ENCODE results near the gene DNAAF8.

Gene DNAAF8

DNA sequence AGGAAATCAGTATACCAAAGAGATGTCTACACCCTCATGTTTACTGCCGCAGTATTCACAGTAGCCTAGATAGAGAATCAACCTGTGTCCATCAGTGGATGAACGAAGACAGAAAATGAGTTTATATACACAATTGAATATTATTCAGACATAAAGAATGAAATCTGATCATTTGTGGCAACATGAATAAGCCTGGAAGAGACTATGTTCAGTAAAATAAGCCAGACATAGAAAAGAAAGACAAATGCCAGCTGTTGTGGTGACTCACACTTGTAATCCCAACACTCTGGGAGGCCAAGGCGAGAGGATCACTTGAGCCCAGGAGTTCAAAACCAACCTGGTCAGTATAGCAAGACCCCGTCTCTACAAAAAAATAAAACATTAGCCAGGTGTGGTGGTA lies 24.9 kb upstream of the DNAAF8 start:
- H3K4me3 ChIP-seq (ENCODE audit: control insufficient read depth in 1 of 7, extremely low read depth in 1 of 7, insufficient read depth in 4 of 7, low read depth in 2 of 7, low read length in 6 of 7): no peak overlapping the region
- POLR2A ChIA-PET: no interaction called here
- no peak for DNase-seq
- H3K27ac ChIP-seq (ENCODE audit: insufficient read depth in 1 of 2, low read depth in 1 of 2, low read length in 2 of 2, poor library complexity in 1 of 2, severe bottlenecking in 2 of 2): no peak overlapping the region
- CTCF ChIA-PET: no interaction called here
- H3K36me3 ChIP-seq (ENCODE audit: control insufficient read depth in 4 of 4, insufficient read depth in 4 of 4, low read length in 3 of 4): peaks cover 14 to 40% (median 30%) of the 10 kb centered on the region in 4 experiments
- no peaks in the 10 kb centered on the region for H3K4me1 ChIP-seq (ENCODE audit: control extremely low read depth in 1 of 4, control insufficient read depth in 4 of 4, insufficient read depth in 4 of 4, low read length in 3 of 4)
- no peaks in the 10 kb centered on the region for H3K27me3 ChIP-seq (replicated peaks in 2 of 5; ENCODE audit: control insufficient read depth in 4 of 5, insufficient read depth in 5 of 5, low read length in 4 of 5)
- H3K9me3 ChIP-seq (ENCODE audit: control extremely low read depth in 1 of 5, control insufficient read depth in 4 of 5, insufficient read depth in 2 of 5, low read depth in 1 of 5, low read length in 4 of 5): no peaks in the 10 kb centered on the region
- WGBS (ENCODE audit: insufficient coverage): no CpG with 5 or more reads among the region's 4 CpGs

DNA sequence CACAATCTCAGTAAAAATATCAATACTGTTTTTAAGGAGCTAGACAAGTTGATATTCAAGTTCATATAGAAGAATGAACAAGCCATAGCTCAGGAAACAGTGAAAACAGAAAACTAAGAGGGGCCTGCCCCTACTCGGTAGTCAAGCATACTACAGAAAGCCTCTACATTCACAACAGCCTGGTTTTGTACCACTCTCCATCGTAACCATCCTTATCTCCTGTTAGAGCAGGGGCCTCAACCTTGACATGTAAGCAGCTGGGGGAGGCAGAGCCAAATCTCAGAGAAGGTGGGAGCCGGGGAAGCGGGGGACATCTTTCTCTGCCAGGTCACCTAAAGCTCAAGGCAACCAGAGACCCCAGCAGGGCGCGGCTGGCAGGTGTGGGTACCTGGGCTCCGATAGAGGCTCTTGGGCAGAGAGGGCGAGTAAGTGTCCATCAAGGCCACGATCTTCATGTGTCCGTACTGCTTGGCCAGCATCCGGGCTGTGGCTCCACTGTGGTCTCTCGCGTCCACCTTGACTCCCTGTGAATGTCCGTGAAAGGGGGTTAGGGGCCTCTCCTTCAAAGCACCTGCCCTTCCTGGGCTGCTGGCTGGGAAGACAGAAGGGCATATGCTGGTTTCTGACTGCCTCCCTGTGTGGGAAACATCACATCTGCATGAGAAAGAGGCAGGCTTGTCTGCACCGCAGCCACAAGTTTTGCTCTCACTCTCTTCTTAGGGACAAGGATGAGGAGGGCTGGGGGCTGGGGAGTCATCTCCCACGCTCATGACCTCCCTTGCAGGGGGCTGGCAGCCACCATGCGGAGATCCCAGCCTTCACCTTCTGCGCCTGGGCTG lies 20.5 kb upstream of the DNAAF8 start:
- no peaks in the 10 kb centered on the region for H3K27me3 ChIP-seq (replicated peaks in 2 of 5; ENCODE audit: control insufficient read depth in 4 of 5, insufficient read depth in 5 of 5, low read length in 4 of 5)
- H3K36me3 ChIP-seq (ENCODE audit: control insufficient read depth in 4 of 4, insufficient read depth in 4 of 4, low read length in 3 of 4): peaks cover 7 to 29% (median 24%) of the 10 kb centered on the region in 4 experiments
- H3K4me1 ChIP-seq (ENCODE audit: control extremely low read depth in 1 of 4, control insufficient read depth in 4 of 4, insufficient read depth in 4 of 4, low read length in 3 of 4): no peaks in the 10 kb centered on the region
- 98% methylated on average over 14 of the region's 18 CpGs for WGBS (ENCODE audit: insufficient coverage)
- no peak overlapping the region for H3K4me3 ChIP-seq (ENCODE audit: control insufficient read depth in 1 of 7, extremely low read depth in 1 of 7, insufficient read depth in 4 of 7, low read depth in 2 of 7, low read length in 6 of 7)
- ChIA-PET POLR2A (no interaction called here), CTCF (no interaction called here)
- H3K9me3 ChIP-seq (ENCODE audit: control extremely low read depth in 1 of 5, control insufficient read depth in 4 of 5, insufficient read depth in 2 of 5, low read depth in 1 of 5, low read length in 4 of 5): no peaks in the 10 kb centered on the region
- no peak overlapping the region for H3K27ac ChIP-seq (ENCODE audit: insufficient read depth in 1 of 2, low read depth in 1 of 2, low read length in 2 of 2, poor library complexity in 1 of 2, severe bottlenecking in 2 of 2)
- no peak for DNase-seq

DNA sequence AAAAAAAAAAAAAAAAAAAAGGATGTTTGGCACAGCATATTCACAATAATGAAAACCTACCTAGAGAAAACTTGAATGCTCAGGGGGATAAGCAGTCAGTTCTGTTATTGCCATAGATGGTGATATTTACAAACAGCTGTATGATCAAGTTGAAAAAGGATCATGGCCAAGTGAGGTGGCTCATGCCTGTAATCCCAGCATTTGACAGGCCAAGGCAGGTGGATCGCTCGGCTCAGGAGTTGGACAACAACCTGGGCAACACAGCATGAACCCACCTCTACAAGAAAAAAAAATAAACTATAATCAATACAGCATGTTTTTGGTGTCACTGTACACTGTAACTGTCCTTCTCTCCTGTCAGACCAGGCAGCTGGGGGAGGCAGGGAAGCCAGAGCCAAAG lies 19.3 kb upstream of the DNAAF8 start:
- peaks cover 5 to 27% (median 23%) of the 10 kb centered on the region in 4 experiments for H3K36me3 ChIP-seq (ENCODE audit: control insufficient read depth in 4 of 4, insufficient read depth in 4 of 4, low read length in 3 of 4)
- CTCF ChIA-PET: no interaction called here
- no peak overlapping the region for H3K4me3 ChIP-seq (ENCODE audit: control insufficient read depth in 1 of 7, extremely low read depth in 1 of 7, insufficient read depth in 4 of 7, low read depth in 2 of 7, low read length in 6 of 7)
- no peak overlapping the region for H3K27ac ChIP-seq (ENCODE audit: insufficient read depth in 1 of 2, low read depth in 1 of 2, low read length in 2 of 2, poor library complexity in 1 of 2, severe bottlenecking in 2 of 2)
- POLR2A ChIA-PET: no interaction called here
- H3K4me1 ChIP-seq (ENCODE audit: control extremely low read depth in 1 of 4, control insufficient read depth in 4 of 4, insufficient read depth in 4 of 4, low read length in 3 of 4): no peaks in the 10 kb centered on the region
- H3K27me3 ChIP-seq (replicated peaks in 2 of 5; ENCODE audit: control insufficient read depth in 4 of 5, insufficient read depth in 5 of 5, low read length in 4 of 5): no peaks in the 10 kb centered on the region
- WGBS (ENCODE audit: insufficient coverage): no CpG with 5 or more reads among the region's 2 CpGs
- DNase-seq: no peak
- H3K9me3 ChIP-seq (ENCODE audit: control extremely low read depth in 1 of 5, control insufficient read depth in 4 of 5, insufficient read depth in 2 of 5, low read depth in 1 of 5, low read length in 4 of 5): no peaks in the 10 kb centered on the region

DNA sequence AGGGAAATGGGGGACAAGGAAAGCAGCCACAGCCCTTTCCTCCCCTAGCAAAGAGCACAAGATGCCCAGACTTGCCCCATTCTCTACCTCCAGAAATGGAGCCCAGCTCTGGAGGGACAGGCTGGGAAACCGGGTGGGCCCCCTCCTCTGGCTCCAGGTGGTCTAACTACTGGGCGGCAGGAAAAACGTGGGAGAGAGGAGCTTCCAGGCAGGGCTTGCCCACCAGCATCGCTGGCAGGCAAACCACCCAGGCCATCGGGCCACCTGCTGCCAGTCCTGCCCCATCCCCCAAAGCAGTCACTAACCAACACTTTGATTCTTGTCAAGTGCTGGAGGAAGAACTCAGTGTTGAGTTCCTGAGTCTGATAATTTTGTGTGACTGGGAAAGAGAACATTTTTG lies 15.9 kb upstream of the DNAAF8 start:
- Histone ChIP-seq H3K4me3 (ENCODE audit: control insufficient read depth in 1 of 7, extremely low read depth in 1 of 7, insufficient read depth in 4 of 7, low read depth in 2 of 7, low read length in 6 of 7) (no peak overlapping the region), H3K27me3 (replicated peaks in 2 of 5; ENCODE audit: control insufficient read depth in 4 of 5, insufficient read depth in 5 of 5, low read length in 4 of 5) (no peaks in the 10 kb centered on the region), H3K9me3 (ENCODE audit: control extremely low read depth in 1 of 5, control insufficient read depth in 4 of 5, insufficient read depth in 2 of 5, low read depth in 1 of 5, low read length in 4 of 5) (no peaks in the 10 kb centered on the region), H3K4me1 (ENCODE audit: control extremely low read depth in 1 of 4, control insufficient read depth in 4 of 4, insufficient read depth in 4 of 4, low read length in 3 of 4) (no peaks in the 10 kb centered on the region), H3K36me3 (ENCODE audit: control insufficient read depth in 4 of 4, insufficient read depth in 4 of 4, low read length in 3 of 4) (peaks cover 5 to 24% (median 15%) of the 10 kb centered on the region in 4 experiments), H3K27ac (ENCODE audit: insufficient read depth in 1 of 2, low read depth in 1 of 2, low read length in 2 of 2, poor library complexity in 1 of 2, severe bottlenecking in 2 of 2) (no peak overlapping the region)
- DNase-seq: no peak
- 87% methylated on average over 3 of the region's 5 CpGs for WGBS (ENCODE audit: insufficient coverage)
- POLR2A ChIA-PET: no interaction called here
- CTCF ChIA-PET: interaction anchor here (1.2 kb wide), 1 partner anchor 406 kb away, joined by 3 read pairs; no protein-coding TSS in a partner anchor

DNA sequence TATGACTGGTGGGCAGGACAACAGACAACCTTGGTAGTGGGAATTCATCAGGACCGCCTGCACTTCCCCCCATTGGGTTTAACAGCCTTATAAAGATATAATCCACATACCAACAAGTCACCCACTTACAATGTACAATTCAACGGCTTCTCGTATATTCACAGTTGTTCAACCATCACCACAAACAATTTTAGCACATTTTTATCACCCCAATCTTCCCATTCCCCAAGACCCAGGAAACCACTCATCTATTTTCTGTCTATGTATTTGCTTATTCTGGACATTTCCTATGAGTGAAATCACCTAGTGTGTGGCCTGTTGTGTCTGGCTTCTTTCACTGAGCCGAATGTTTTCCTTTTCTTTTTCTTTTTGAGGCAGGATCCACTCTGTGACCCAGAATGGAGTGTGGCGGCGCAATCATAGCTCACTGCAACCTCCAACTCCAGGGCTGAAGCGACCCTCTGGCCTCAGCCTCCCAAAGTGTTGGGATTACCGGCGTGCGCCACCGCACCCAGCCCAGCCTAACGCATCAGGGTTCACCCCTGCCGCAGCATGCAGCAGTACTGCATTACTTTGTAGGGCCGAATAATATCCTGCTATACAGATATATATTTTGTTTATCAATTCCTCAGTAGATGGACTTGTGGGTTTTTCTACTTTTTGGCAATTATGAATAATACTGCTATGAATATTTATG lies 11.1 kb upstream of the DNAAF8 start:
- 95% methylated on average over 6 of the region's 14 CpGs for WGBS (ENCODE audit: insufficient coverage)
- POLR2A ChIA-PET: no interaction called here

DNA sequence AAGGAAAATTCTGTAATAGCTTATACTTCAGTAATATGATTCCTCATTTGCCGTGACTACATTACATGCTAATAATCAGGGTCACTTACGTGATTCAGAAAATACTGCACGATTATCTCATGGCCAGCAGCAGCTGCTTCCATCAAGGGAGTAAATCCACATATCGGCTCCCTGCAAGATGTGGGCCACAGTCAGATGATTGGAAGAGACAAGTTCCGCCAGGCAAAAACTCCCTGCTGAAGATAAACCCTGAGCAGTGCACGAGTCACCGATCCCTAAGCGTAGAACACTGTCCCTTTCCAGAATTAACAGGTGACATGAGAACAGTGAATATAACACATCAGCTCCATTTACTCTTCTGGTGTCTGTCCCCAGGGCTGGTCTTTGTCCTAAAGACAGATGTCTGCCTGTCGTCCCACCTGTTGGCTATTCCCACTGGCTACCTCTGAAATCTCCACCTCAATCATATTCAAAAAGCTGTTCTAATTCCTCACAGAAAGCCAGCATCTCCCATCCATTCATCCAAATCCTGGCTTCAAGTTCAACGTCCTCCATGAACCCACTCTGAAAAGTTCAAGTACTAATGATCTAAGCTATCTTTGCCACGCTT lies 9.6 kb upstream of the DNAAF8 start:
- Histone ChIP-seq H3K27ac (ENCODE audit: insufficient read depth in 1 of 2, low read depth in 1 of 2, low read length in 2 of 2, poor library complexity in 1 of 2, severe bottlenecking in 2 of 2) (no peak overlapping the region), H3K9me3 (ENCODE audit: control extremely low read depth in 1 of 5, control insufficient read depth in 4 of 5, insufficient read depth in 2 of 5, low read depth in 1 of 5, low read length in 4 of 5) (no peaks in the 10 kb centered on the region), H3K27me3 (replicated peaks in 2 of 5; ENCODE audit: control insufficient read depth in 4 of 5, insufficient read depth in 5 of 5, low read length in 4 of 5) (no peaks in the 10 kb centered on the region), H3K4me1 (ENCODE audit: control extremely low read depth in 1 of 4, control insufficient read depth in 4 of 4, insufficient read depth in 4 of 4, low read length in 3 of 4) (no peaks in the 10 kb centered on the region), H3K36me3 (ENCODE audit: control insufficient read depth in 4 of 4, insufficient read depth in 4 of 4, low read length in 3 of 4) (peaks cover 5 to 44% (median 27%) of the 10 kb centered on the region in 4 experiments), H3K4me3 (ENCODE audit: control insufficient read depth in 1 of 7, extremely low read depth in 1 of 7, insufficient read depth in 4 of 7, low read depth in 2 of 7, low read length in 6 of 7) (no peak overlapping the region)
- WGBS (ENCODE audit: insufficient coverage): 96% methylated on average over 8 of the region's 11 CpGs
- CTCF ChIA-PET: interaction anchor here (1.4 kb wide), 1 partner anchor 14 kb away, joined by 5 read pairs; no protein-coding TSS in a partner anchor
- DNase-seq: no peak
- POLR2A ChIA-PET: interaction anchor here (1.7 kb wide), 1 partner anchor 10 kb away, joined by 6 read pairs; the partner anchor contains the start of genes ANKS3 and DNAAF8

More for the DNA sequence above, 11.1 kb upstream of the DNAAF8 start:
- Histone ChIP-seq H3K27ac (ENCODE audit: insufficient read depth in 1 of 2, low read depth in 1 of 2, low read length in 2 of 2, poor library complexity in 1 of 2, severe bottlenecking in 2 of 2) (no peak overlapping the region), H3K27me3 (replicated peaks in 2 of 5; ENCODE audit: control insufficient read depth in 4 of 5, insufficient read depth in 5 of 5, low read length in 4 of 5) (no peaks in the 10 kb centered on the region), H3K4me3 (ENCODE audit: control insufficient read depth in 1 of 7, extremely low read depth in 1 of 7, insufficient read depth in 4 of 7, low read depth in 2 of 7, low read length in 6 of 7) (no peak overlapping the region), H3K9me3 (ENCODE audit: control extremely low read depth in 1 of 5, control insufficient read depth in 4 of 5, insufficient read depth in 2 of 5, low read depth in 1 of 5, low read length in 4 of 5) (no peaks in the 10 kb centered on the region), H3K4me1 (ENCODE audit: control extremely low read depth in 1 of 4, control insufficient read depth in 4 of 4, insufficient read depth in 4 of 4, low read length in 3 of 4) (no peaks in the 10 kb centered on the region), H3K36me3 (ENCODE audit: control insufficient read depth in 4 of 4, insufficient read depth in 4 of 4, low read length in 3 of 4) (peaks cover 5 to 39% (median 20%) of the 10 kb centered on the region in 4 experiments)
- DNase-seq: no peak
- CTCF ChIA-PET: interaction anchor here (1.4 kb wide), 1 partner anchor 13 kb away, joined by 5 read pairs; no protein-coding TSS in a partner anchor
